Gastroesophageal sphincter (tissue), 3 donors: ENCODE data around the gene SH3PXD2A.

Source experiments
- EP300 ChIP-seq: sonication (generic); formaldehyde crosslinking; IDR thresholded peaks from one replicate; pipeline ENCODE4 v1.6.1; 2017; ENCODE audit warnings: antibody characterized with exemption, mild to moderate bottlenecking
- POLR2A ChIP-seq, 2 donors: fragments of 450-650 bp; IDR thresholded peaks; one replicate each; pipeline ENCODE4 v1.6.1; 2017; ENCODE audit warnings: antibody characterized with exemption in 2 of 2, mild to moderate bottlenecking in 2 of 2, moderate library complexity in 1 of 2
- POLR2AphosphoS5 ChIP-seq: sonication (generic); formaldehyde crosslinking; IDR thresholded peaks from one replicate; pipeline ENCODE4 v1.6.1; 2017; ENCODE audit warnings: antibody characterized with exemption
- TF ChIP-seq, protein P1 (sequence below), 4 experiments: fragments of 200-600 bp in 2 of 4; fragments of 450-650 bp in 2 of 4; sonication (generic) in 1 of 4; IDR thresholded peaks; one replicate each; pipeline ENCODE4 v1.5.1; 2017 to 2019; ENCODE audit warnings: antibody characterized with exemption in 4 of 4, mild to moderate bottlenecking in 2 of 4, moderate library complexity in 2 of 4

DNA sequence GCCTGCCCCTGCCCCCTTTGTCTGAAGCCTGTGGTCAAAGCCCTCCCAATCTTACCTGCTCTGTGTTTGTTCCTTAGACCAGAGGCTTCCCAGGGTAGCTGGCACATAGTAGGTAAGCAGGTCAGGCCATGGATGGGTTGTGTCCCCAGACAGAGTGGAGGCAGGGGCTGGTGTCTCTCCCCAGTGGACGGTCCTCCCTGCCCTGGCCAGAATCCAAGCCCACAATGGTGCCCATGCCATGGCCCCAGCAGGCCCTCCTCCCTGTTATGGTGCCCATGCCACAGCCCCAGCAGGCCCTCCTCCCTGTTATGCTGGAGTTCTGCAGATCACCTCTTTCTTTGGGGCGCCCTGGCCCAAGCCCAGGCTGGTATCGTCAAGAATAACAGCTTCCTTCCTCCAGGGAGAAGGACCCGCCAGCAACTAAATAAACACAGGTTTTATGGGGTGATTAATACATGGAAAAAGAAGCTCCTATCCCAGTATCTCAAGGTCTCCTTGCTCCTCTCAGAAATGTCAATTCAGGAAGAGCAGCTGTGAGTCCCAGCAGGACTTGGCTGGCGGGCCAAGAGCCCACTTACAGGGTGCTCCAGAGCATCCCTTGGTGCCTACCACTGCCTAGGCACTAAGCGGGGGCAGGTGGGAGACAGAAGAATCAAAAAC, 279.8 kb downstream of the SH3PXD2A start:
- TF ChIP-seq, protein P1, sequence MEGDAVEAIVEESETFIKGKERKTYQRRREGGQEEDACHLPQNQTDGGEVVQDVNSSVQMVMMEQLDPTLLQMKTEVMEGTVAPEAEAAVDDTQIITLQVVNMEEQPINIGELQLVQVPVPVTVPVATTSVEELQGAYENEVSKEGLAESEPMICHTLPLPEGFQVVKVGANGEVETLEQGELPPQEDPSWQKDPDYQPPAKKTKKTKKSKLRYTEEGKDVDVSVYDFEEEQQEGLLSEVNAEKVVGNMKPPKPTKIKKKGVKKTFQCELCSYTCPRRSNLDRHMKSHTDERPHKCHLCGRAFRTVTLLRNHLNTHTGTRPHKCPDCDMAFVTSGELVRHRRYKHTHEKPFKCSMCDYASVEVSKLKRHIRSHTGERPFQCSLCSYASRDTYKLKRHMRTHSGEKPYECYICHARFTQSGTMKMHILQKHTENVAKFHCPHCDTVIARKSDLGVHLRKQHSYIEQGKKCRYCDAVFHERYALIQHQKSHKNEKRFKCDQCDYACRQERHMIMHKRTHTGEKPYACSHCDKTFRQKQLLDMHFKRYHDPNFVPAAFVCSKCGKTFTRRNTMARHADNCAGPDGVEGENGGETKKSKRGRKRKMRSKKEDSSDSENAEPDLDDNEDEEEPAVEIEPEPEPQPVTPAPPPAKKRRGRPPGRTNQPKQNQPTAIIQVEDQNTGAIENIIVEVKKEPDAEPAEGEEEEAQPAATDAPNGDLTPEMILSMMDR (IDR thresholded peaks at IDR 0.05), result no peak
- TF ChIP-seq EP300 (no peak), POLR2A (IDR thresholded peaks at IDR 0.05) (no peak), POLR2AphosphoS5 (no peak)
